ENCODE measurements around the gene MRPL1. TPM values are rescaled to one million over a fixed set of nuclear protein-coding genes. Genes with fewer than 3 reads are reported as not detected.
A peak's percentile ranks its signal among the peaks of the same experiment; 100 is the strongest.

Gene MRPL1
- total RNA-seq, 1 donor from 2014 or later, result 31.7 TPM

DNA sequence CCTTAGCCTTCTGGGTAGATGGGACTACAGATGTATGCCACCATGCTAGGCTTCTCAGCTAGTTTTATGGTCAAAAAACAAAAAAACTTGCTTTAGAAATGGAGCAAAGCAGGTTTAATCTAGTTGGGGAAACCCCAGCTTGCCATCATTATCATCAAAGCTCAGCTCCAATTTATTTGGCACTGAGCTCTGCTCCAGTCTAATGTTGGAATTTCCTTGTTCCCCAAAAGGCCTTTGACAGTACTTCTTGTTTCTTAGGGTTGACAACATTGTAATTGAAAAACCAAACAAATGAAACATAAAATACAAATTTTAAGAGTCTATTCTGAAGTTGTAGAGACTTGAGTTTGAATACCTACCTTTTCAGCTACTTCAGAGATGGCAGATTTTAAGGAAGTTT, 48.0 kb downstream of the MRPL1 start:
- H3K4me3 Mint-ChIP-seq, result no peak overlapping the region
- H3K4me1 Mint-ChIP-seq, result peaks cover 25% of the 10 kb centered on the region
- H3K27me3 Mint-ChIP-seq, result no peaks in the 10 kb centered on the region
- peaks cover 52% of the 10 kb centered on the region for H3K36me3 Mint-ChIP-seq (ENCODE audit: low read depth)
- intact Hi-C loops (cut with micrococcal nuclease), result no loop called here
- ChIA-PET CTCF (interaction anchor here (0.7 kb wide), 1 partner anchor 1940 kb away, joined by 3 read pairs; no protein-coding TSS in a partner anchor), POLR2A (interaction anchor here (1.1 kb wide), 1 partner anchor 93 kb away, joined by 4 read pairs; no protein-coding TSS in a partner anchor)
- peaks cover 2% of the 10 kb centered on the region for H3K9me3 Mint-ChIP-seq
- no peak for TF ChIP-seq CTCF (IDR thresholded peaks at IDR 0.05)
- no peak overlapping the region for H3K27ac Mint-ChIP-seq
- ATAC-seq (ENCODE audit: low read depth) (no peak), DNase-seq (no peak)

DNA sequence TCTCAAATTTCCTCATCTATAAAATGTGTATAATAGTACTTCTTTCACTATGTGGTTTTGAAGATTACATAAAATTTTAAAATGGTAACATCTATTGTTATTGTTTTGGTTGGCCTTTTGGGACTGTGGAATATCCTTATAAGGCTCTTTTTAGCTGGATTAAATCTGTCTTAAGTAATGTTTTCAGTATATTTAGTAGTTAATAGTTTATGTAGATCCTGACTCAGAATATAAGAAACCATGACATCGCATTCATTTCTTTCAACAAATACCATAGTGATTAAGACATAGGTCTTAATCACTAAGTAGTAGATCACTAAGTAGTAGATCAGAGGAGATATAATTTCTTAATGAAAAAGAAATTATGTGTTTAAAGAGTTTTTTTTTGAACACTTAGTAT, 48.5 kb downstream of the MRPL1 start:
- Mint-ChIP-seq H3K4me3 (no peak overlapping the region), H3K27me3 (no peaks in the 10 kb centered on the region), H3K36me3 (ENCODE audit: low read depth) (peaks cover 49% of the 10 kb centered on the region), H3K9me3 (peaks cover 2% of the 10 kb centered on the region), H3K4me1 (peaks cover 25% of the 10 kb centered on the region), H3K27ac (no peak overlapping the region)
- ChIA-PET POLR2A (interaction anchor here (1.1 kb wide), 1 partner anchor 93 kb away, joined by 4 read pairs; no protein-coding TSS in a partner anchor), CTCF (interaction anchor here (0.7 kb wide), 1 partner anchor 1940 kb away, joined by 3 read pairs; no protein-coding TSS in a partner anchor)
- ATAC-seq (ENCODE audit: low read depth), result no peak
- no peak for TF ChIP-seq CTCF (IDR thresholded peaks at IDR 0.05)
- intact Hi-C loops (cut with micrococcal nuclease), result no loop called here
- DNase-seq, result no peak

- no peak for TF ChIP-seq CTCF (IDR thresholded peaks at IDR 0.05)
- peak overlapping the region; percentile 26 for H3K27ac Mint-ChIP-seq
- H3K4me3 Mint-ChIP-seq, result peak overlapping the region; percentile 4
- no peak for DNase-seq
- H3K36me3 Mint-ChIP-seq (ENCODE audit: low read depth), result peaks cover 43% of the 10 kb centered on the region
- POLR2A ChIA-PET, result interaction anchor here (1.0 kb wide), 2 partner anchors 49 to 92 kb away, joined by 4 to 5 read pairs; partner anchors contain the start of gene MRPL1
- H3K27me3 Mint-ChIP-seq, result no peaks in the 10 kb centered on the region
- CTCF ChIA-PET, result no interaction called here
- no peak for ATAC-seq (ENCODE audit: low read depth)
- peaks cover 26% of the 10 kb centered on the region for H3K4me1 Mint-ChIP-seq
- H3K9me3 Mint-ChIP-seq, result peaks cover 2% of the 10 kb centered on the region
- intact Hi-C loops (cut with micrococcal nuclease), result no loop called here
These were observed 49.3 kb downstream of the MRPL1 start for GRCh38 chr4:77911842-77912450.

- POLR2A ChIA-PET, result no interaction called here
- ATAC-seq (ENCODE audit: low read depth) (no peak), DNase-seq (no peak)
- H3K27ac Mint-ChIP-seq, result no peak overlapping the region
- H3K36me3 Mint-ChIP-seq (ENCODE audit: low read depth), result peaks cover 34% of the 10 kb centered on the region
- H3K4me3 Mint-ChIP-seq, result no peak overlapping the region
- H3K27me3 Mint-ChIP-seq, result no peaks in the 10 kb centered on the region
- peaks cover 32% of the 10 kb centered on the region for H3K4me1 Mint-ChIP-seq
- intact Hi-C loops (cut with micrococcal nuclease), result no loop called here
- H3K9me3 Mint-ChIP-seq, result peaks cover 2% of the 10 kb centered on the region
- TF ChIP-seq CTCF (IDR thresholded peaks at IDR 0.05), result no peak
- CTCF ChIA-PET, result no interaction called here
These were observed 50.7 kb downstream of the MRPL1 start for GRCh38 chr4:77913348-77913747.

DNA sequence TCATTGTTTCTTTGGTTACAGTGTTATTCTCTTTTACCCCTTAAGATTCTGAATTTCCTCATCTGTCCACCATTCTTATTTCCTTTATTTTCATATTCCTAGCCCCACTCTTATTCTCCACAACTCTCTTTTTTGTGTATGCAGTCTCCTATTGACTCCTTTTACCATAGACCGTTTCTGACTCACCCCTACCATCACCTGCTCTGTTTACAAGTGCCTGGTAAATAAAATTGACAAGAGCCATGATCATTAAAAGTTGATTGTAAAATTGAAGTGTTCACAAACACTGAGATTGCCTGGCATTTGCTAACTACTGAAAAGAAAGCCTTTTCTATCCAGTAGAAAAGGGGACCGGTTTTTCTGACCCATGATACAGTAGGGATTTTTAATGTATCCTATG, 54.4 kb downstream of the MRPL1 start:
- Mint-ChIP-seq H3K4me3 (no peak overlapping the region), H3K9me3 (peaks cover 2% of the 10 kb centered on the region), H3K36me3 (ENCODE audit: low read depth) (peaks cover 39% of the 10 kb centered on the region), H3K27me3 (no peaks in the 10 kb centered on the region), H3K4me1 (peaks cover 23% of the 10 kb centered on the region), H3K27ac (no peak overlapping the region)
- intact Hi-C loops (cut with micrococcal nuclease), result no loop called here
- POLR2A ChIA-PET, result no interaction called here
- CTCF ChIA-PET, result no interaction called here
- DNase-seq (no peak), ATAC-seq (ENCODE audit: low read depth) (no peak)
- no peak for TF ChIP-seq CTCF (IDR thresholded peaks at IDR 0.05)
